HG02642 (cell line): ENCODE data around the gene FIBP.

Experiments
- ATAC-seq: cut with Tn5 transposase; IDR thresholded peaks from one replicate; pipeline ENCODE4 v1.9.1; 2021; ENCODE audit warnings: mild to moderate bottlenecking; ENCODE audit not compliant: unreplicated experiment, poor library complexity

Gene FIBP

DNA sequence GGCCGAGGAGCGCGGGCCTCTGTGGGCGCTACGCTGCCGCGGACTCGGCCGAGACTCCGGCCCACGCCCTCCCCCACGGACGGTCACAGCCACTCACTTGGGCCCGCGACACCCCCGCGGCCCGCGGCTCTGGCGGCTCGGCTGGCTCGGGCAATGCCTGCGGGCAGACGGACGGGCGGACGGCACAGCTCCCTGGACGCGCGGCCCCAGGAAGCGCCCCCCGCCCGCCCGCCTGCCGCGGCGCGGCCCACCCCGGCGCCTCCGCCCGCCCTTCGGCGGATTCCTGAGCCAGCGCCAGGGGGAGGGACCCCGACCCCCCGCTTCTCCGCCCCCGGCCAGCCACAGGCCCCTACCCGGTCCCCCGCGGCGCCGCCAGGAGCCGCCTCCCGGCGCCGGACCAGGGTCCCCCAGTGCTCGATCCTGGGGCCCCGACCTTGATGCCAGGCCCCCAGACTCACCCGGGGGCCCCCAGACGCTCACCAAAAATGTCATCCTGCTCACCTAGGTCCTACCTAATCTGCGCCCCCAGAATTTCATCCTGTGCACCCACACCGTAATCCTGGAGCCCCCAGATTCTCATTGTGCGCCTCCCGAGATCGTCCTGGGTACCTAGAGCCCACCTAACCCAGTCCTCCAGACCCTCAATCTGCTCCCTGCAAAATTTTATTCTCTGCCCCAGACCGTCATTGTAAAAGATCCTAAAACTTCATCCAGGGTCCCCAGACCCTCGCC lies 15.5 kb downstream of the FIBP start, which contains the start of gene EFEMP2:
EFEMP2 (minus strand) TSS at position 215 of the 732 bp plus-strand sequence. CDS start 446 bp downstream, outside the sequence.
- ATAC-seq = no peak

DNA sequence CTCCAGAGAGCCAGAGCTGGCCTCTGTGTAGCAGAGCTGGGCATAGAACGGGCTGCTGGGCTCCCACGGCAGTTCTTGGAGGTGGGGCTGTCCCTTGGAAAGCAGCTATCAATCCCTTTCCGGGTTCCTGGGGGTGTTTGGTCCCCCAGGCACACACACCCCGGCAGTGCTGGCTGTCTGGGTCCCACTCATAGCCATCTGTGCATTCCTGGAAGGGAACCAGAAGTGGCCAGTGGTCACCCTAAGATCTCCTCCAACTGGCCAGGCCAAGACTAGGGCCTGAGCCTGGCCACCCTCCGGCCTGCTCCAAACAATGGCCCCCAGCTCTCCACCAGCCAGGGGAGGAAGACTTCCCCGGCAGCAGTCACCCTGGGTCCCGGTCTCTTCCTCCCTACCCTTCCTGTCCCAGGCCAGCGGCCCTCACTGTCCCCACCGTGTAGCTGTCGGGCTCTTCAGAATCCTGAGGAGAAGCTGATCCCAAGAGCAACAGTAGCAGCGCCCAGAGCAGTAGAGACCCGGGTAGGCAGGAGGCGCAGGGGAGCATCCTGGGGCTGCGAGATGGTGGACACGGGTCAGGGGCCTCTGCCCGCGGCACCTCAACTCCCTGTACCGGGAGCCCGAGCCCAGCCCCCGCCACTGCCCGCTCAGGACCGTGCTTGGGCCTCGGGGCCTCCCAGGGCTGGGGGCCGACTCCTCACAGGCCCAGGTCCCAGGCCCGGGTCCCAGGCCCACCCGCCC lies 16.3 kb downstream of the FIBP start:
- no peak for ATAC-seq

DNA sequence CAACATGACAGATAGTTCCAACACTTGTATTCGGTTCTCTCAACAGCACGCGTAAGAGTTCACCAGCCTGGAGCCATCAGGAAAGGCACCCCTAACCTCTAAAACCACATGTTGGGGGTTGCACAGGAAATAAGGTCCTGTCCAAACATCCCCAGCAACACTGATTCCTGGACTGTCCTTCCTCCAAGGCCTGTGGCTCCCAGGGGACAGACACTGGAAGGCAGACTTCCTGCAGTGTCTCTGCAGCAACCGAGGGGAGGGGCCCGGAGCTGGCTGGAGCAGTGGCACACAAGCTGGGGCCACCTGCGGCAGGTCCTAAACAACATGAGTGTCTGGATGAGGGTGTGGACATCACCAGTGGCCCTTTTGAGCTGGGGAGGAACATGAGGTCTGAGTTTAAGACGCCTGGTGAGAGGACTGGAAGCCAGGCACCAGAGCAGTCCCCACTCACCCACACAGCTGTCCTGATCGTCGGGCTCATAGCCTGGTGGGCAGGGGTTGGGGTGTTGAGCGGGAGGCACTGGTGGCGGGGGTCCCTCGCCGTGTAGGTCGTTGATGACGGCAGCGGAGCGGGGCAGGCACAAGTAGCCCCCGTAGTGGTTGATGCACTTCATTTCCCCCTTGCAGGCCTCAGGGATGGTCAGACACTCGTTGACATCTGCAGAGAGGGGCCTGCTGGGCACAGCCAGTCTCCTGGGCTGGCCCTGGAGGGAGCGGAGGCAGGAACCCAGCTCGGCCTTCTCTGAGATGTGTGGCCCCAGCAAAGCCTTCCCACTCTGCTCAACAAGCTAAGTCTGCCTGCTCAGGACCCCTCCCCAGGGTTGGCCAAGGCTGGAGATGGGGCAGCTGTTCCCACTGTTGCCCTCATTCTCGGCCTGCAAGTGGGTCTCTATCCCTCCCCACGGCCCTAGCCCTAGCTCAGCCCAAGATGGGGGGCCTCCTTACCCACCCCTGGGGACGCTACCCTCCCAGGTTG lies 17.3 kb downstream of the FIBP start:
- no peak for ATAC-seq

DNA sequence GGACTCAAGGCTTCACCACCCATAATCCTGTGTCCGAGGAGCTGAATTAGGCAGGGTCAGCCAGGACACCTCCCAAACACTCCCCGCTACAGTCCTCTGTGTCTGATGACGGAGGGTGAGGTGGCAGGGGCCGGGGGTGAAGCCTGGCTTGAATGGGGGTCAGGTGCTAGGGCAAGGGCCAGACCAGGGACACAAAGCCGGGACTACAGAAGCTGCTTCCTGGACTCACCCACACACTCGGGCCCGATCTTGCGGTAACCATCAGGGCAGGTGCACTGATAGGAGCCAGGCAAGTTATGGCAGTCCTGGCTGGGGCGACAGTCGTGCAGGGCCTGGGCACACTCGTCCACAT lies 18.0 kb downstream of the FIBP start:
- no peak for ATAC-seq

DNA sequence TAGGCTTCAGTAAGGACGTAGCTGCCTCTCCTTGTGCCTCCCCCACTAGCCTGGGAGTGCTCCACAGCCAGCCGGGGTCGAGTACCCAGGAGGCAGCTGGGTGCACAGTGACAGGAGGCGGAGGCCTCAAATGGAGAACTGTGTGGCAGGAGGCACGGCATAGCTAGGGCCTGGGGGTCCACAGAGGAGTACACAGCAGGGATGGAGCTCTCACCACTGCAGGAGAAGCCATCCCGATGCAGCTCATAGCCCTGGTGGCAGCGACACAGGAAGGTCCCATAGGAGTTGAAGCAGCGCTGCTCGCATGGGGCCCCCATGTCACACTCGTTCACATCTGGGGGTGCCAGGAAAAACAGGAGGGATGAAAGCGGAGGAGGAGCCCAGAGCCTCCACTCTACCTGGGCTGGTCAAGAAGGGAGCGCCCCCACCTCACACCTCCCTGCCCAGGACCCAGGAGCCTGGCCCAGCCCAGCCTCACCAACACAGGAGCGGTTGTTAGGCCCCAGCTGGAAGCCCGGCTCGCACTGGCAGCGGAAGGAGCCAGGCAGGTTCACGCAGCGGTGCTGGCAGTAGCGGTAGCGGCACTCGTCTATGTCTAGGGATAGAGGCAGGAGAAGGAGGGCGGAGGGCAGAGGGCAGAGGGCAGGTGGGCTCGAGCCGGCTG lies 18.5 kb downstream of the FIBP start:
- ATAC-seq = no peak

DNA sequence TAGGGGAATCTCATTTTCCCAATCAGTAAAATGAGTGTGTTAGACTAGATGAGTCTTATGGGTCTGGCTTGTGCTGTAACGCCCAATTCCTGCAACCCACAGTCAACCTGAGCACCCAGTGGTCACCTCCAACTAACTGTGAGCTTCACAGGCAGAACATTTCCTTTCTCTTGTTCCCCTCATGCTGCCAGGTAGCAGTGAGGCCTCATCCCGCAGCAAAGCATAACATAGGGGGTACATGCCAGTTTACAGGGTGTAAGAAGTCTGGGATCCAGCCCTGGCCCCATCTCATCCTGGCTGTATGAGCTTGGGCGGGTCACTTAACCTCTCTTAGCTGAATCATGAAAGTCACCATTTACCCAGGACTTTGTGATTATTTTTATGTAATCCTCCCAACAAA lies 19.4 kb downstream of the FIBP start:
- ATAC-seq = no peak

DNA sequence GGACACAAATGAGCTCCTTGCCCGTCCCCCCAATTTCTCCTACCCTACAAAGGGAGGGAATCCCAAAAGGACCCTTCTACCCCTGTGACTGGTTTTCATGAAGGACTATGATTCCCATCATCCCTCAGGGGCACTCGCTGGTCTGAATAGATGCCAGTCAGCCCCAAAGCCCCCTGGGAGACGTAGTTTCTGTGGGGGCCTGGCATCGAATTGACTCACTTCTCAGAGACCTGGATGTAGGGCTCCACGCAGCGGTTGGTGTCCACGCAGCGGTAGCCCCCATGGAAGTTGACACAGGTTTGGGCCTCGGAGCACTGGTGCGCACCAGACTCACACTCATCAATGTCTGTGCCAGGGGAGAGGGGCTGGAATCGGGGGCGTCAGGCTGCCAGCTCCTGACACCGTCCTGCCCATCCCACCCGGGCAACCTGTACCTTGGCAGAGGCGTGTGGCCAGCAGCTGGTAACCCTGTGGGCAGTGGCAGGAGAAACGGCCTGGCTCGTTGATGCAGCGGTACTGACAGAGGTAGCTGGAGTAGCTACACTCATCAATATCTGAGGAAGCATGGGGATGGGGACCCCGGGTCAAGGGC lies 20.1 kb downstream of the FIBP start:
- ATAC-seq = no peak

DNA sequence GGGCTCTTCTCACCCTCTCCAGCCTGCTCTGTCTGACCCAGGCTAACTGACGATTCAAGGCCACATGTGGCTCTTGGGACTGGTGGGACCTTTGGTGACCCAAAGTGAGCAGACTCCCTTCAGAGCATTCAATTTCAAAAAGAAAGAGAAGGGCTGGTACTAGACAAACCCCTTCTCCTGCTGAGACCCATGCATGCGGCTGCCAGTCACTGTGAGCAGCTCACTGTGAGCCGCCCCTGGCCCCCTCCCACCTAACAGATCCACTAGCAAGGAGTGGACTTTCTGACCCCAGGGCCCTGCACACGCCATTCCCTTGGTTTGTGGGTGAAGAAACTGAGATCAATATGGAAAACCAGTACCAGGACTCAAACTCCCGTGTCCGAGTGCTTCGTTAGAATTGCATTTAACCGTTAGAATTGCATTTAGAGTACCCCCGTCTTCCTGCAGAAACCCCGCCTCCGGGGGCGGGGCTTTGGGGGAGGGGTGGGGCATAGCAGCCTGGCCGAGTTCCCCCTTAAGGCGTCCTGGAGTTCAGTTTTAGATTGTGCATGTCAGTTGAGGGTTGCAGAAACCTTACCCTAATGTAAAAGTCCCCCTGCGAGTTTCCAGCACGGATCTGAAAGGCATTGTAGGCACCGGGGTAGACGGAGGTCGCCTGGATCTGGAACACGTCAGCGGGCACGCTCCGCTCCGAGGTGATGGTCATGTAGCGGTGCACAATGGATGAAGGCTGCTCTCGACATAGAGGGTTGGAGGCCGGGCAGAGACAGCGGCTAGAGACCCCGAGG lies 20.8 kb downstream of the FIBP start:
- ATAC-seq = no peak

DNA sequence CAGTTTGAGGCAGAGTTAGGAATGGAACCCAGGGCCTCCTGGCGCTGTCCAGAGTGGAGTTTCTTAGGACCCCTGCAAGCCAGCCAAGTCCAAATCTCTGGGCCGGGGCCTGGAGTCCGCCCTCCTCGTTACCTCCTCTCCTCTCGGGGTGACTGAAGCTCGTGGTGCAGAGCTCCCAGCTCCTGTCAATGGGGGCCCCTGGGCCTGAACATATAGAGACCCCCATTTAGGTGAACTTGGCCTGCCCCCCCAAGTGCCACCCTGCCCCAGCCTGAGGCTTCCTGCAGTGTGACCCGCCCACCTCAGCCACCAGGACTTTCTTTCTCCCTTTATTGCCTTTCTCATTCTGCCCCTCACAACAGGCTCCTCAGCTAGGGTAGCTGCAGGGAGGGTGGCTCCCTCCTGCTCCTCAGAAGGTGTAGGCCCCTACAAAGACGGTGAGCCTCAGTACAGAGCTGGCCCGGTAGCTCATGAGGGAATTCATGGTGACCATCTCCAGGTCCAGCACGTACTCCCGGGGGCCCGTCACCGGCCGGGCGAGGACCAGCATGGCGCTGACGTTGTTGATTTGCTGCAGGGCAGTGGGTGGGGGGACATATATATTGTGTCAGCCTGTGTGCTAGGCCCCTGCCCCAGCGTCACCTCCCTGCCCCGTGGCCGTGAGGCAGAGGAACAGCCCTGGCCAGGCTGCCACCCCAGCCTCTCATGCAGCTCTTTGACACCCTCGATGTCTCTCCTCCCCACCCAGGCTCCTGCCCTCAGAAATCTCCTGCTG lies 21.6 kb downstream of the FIBP start:
- no peak for ATAC-seq

DNA sequence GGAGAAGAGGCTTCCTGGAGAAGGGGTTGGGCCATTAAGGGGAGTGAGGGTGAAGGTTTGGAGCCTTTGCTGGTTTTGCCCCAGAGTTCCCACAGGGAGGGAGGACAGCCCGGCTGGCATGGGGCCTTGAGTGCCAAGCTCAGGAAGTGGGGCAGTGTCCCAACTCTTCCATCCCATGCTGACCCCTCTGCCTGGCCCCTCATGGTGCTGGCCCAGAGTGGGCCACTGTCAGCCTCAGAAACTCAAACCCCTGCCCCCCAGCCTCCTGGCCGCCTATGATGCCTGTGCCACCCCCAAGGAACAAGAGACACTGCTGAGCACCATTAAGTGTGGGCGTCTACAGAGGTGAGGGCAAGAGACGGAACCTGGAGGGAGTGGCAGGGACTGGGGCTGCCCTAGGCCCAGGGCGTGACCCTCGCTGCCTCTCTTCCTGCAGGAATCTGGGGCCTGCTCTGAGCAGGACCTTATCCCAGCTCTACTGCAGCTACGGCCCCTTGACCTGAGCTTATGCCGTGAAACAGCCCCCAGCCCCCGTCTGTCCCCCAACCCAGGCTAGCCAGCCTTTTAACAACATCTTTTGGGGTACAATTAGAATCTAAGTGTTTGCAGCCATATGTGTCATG lies 22.6 kb downstream of the FIBP start:
- ATAC-seq = no peak

DNA sequence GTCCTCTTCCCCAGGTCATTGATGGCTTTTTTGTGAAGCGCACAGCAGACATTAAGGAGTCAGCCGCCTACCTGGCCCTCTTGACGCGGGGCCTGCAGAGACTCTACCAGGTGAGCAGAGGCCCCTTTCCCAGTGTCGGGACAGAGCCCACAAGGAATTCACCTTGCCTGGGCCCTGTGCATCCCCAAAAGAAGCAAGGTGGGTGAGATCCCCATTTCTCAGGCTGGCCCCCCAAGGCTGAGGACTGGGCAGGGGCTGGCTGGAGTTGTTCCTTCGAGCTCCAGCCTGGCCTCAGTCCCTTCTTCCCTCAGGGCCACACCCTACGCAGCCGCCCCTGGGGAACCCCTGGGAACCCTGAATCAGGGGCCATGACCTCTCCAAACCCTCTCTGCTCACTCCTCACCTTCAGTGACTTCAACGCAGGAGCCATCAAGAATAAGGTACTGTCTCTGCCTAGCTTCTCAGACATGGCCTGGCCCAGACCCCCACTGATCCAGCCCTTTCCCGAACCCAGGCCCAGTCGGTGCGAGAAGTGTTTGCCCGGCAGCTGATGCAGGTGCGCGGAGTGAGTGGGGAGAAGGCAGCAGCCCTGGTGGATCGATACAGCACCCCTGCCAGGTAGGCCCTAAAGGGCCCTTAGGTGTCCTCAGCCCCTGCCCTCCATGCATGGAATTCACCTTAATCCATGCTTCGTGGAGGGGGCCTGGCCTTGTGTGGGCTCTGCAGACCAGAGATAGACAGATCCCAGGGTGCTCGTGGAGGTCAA lies 23.4 kb downstream of the FIBP start:
- ATAC-seq = no peak

DNA sequence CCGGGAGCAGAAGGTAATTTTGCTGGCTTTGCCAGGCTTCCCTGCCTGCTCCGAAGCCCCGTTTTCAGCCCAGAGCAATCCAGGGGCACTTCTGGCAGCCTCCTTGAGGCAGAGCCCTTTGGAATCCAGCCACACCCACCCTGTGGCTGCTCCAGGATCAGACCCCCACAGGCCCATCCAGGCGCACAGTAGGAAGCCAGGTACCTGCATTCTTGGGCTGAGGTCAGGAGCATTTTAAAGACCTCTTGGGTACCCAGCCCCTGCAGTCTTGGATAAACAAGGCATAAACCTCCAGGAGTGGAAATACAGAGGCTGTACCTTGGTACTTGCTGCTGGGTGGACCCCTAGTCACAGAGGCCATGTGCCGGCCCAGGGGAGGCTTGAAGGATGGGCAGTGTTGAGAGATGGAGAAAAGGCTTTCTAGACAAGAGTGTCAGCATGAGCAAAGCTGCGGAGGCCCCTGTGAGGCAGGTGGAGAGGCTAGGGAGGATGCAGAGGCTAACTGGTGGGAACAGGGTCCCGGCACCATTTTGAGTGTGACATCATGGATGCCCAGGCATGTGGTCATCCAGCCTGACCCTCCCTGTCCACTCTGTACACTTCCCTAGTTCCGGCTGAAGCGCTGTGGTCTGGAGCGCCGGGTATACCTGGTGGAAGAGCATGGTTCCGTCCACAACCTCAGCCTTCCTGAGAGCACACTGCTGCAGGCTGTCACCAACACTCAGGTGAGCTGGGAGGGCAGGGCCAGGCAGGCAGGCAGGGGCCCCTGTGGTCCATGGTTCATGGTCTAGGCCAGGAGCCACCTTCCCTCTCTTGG lies 24.2 kb downstream of the FIBP start:
- ATAC-seq = no peak

DNA sequence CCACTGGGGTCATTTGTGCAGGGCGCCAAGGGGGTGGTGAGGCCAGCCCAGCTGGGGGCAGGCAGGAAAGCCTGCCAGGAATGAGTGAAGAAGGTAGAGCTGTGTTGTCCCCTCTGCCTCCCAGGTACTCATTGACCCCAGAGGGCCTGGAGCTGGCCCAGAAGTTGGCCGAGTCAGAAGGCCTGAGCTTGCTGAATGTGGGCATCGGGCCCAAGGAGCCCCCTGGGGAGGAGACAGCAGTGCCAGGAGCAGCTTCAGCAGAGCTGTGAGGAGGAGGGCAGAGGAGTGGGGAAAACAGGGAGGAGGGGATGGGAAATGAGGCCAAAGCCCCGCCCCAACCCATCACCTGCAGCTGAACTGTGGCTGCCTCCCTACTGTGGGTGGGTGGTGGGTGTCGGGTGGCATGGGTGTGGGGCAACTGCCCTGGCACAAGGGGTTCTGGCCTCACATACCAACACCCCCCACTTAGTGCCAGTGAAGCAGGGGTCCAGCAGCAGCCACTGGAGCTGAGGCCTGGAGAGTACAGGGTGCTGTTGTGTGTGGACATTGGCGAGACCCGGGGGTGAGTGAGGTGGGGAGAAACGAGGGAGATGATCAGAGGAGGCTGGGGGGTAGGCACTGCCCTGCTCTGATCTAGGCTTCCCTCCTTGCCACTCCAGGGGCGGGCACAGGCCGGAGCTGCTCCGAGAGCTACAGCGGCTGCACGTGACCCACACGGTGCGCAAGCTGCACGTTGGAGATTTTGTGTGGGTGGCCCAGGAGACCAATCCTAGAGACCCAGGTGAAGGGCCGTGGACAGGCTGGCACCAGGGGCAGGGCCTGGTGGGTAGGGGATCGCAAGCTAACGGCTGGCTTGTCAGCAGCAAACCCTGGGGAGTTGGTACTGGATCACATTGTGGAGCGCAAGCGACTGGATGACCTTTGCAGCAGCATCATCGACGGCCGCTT lies 25.1 kb downstream of the FIBP start:
- no peak for ATAC-seq

DNA sequence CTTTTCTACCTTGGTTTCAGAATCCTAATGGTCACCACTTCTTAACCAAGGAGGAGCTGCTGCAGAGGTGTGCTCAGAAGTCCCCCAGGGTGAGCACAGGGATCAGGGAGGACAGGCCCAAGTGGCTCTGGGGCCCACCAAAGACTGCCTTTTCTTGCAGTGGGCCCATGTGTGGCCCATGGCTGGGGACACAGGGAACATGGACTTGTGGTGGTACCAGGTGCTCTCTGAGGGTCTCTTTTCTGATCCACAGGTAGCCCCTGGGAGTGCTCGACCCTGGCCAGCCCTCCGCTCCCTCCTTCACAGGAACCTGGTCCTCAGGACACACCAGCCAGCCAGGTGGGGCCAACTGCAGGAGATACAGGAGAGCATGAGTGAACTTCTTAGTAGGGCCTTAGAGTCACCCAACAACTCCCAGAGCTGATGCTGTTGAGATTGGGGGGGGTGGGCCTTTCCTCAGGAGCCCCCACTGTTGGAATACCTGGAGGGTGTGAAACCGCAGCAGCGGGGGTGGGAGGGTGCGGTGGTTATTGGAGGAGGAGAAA lies 26.0 kb downstream of the FIBP start:
- no peak for ATAC-seq

DNA sequence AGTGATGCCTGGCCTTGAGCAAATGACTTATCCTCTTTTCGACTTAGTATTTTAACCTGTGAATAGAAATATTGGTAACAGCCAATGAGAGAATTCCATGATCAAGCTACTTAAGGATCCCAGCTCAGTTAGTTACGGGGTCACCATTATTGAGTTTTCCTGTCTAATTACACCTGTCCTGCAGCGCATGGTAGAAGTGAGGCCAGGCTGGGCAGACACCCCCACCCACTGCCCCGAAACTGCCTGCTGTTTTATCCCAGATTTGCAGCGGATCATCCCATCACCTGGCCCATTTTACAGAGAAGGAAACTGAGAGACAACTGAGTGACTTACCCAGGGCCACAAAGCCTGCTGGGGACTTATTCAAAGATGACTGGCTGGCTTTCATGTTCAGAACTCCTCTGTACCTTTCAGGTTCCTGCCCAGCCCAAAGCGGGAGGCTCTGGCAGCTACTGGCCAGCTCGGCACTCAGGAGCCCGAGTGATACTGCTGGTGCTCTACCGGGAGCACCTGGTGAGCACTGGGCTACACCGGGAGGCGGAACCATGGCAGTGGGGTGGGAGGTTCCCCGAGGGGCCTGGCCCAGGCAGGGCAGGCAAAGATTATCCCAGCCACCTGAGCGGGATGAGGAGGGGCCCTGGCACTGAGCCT lies 26.6 kb downstream of the FIBP start:
- ATAC-seq = no peak
